ENCODE measurements around the gene NUDT10.

NUDT10 gene

GRCh38 chrX:51332188-51332942, at the start of gene NUDT10:
NUDT10 (plus strand) TSS chrX:51332822; CDS start chrX:51332966, 144 bp downstream.
- TF ChIP-seq, protein P1, sequence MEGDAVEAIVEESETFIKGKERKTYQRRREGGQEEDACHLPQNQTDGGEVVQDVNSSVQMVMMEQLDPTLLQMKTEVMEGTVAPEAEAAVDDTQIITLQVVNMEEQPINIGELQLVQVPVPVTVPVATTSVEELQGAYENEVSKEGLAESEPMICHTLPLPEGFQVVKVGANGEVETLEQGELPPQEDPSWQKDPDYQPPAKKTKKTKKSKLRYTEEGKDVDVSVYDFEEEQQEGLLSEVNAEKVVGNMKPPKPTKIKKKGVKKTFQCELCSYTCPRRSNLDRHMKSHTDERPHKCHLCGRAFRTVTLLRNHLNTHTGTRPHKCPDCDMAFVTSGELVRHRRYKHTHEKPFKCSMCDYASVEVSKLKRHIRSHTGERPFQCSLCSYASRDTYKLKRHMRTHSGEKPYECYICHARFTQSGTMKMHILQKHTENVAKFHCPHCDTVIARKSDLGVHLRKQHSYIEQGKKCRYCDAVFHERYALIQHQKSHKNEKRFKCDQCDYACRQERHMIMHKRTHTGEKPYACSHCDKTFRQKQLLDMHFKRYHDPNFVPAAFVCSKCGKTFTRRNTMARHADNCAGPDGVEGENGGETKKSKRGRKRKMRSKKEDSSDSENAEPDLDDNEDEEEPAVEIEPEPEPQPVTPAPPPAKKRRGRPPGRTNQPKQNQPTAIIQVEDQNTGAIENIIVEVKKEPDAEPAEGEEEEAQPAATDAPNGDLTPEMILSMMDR (IDR thresholded peaks at IDR 0.05): no peak

DNA sequence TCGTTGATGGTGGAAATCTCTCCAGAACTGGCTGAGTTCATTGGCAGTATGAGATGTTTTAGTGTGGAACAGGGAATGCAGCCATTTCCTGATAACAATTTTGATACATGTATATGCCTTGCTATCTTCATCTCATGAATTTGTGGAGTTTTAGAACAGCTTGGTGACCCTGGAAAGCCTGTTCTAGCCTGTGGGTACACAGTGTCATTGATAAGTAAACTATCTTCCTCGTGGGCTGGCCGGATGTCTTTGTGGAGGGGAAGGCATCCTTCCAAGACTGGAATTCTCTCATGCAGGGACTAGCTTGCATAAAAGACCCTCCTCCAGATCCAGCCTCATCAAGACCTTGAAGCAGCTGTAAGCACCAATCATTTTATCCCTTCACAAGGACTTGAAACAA, 40.2 kb upstream of the NUDT10 start:
- TF ChIP-seq, protein P1 (IDR thresholded peaks at IDR 0.05): no peak

DNA sequence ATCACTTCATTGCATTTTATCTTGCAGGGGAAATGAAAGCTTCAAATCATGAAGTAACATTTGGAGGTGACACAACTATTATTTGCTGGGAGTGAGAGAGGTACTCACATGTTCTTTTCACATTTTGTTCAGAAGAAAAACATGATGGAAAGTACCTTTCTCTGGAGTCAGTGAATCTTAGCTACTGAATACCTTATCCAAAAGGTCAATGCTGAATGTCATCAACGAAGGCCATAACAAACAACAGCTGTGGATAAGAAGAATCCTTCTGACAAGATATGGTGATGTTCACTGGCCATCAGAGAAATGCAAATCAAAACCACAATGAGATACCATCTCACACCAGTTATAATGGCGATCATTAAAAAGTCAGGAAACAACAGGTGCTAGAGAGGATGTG, 36.5 kb upstream of the NUDT10 start:
- TF ChIP-seq, protein P1 (IDR thresholded peaks at IDR 0.05): no peak

GRCh38 chrX:51316271-51316670, 16.4 kb upstream of the NUDT10 start:
- TF ChIP-seq, protein P1 (IDR thresholded peaks at IDR 0.05): no peak

GRCh38 chrX:51334276-51334675, 1.7 kb downstream of the NUDT10 start:
- TF ChIP-seq, protein P1 (IDR thresholded peaks at IDR 0.05): no peak

- TF ChIP-seq, protein P1 (IDR thresholded peaks at IDR 0.05): peak; percentile 47; the same call in 1 of the 2 replicates
Measured at GRCh38 chrX:51336584-51336983, 4.0 kb downstream of the NUDT10 start.

DNA sequence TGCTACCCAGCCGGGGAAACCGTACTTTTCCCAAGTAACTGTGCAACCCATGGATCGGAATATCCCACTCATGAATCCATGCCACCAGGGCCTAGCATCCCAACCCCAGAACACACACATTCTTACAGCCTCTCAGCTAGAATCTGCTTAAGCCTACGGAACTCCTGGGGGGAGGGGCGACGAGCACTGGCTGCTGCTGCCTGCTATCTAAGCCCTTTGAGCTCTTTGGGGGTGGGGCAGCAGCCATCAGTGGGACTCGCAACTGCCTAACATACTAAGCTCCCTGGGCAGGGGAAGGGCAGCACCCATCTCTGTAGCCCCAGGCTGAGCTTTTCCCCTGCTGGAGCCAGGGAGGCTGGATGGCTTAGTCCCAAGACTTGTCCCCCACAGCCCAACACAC, 28.6 kb downstream of the NUDT10 start:
- TF ChIP-seq, protein P1 (IDR thresholded peaks at IDR 0.05): no peak
